Ovary (tissue), 3 donors: ENCODE results near the gene INSR.

Experiments
- CTCF ChIP-seq, 3 donors: fragments of 450-650 bp in 2 of 3; fragments of 200-600 bp in 1 of 3; IDR thresholded peaks; one replicate each; pipeline versions ENCODE4 v1.5.1 to v1.8.0; 2016 to 2022; ENCODE audit warnings: antibody characterized with exemption in 3 of 3, mild to moderate bottlenecking in 1 of 3
- EP300 ChIP-seq: sonication (generic); formaldehyde crosslinking; IDR thresholded peaks from one replicate; pipeline ENCODE4 v1.6.1; 2017; ENCODE audit warnings: antibody characterized with exemption
- POLR2A ChIP-seq: fragments of 450-650 bp; IDR thresholded peaks from one replicate; pipeline ENCODE4 v1.6.1; 2017; ENCODE audit warnings: antibody characterized with exemption, mild to moderate bottlenecking, moderate library complexity
- donor health status: DM: no; HTN: no; CAD: no.

GRCh38 chr19:7238051-7238450 lies 56.2 kb downstream of the INSR start:
- TF ChIP-seq CTCF (IDR thresholded peaks at IDR 0.05) (no peak), POLR2A (no peak), EP300 (no peak)
